A673 (cell line): ENCODE data around the gene LRRC71. TPM values are rescaled to one million over a fixed set of nuclear protein-coding genes. Genes with fewer than 3 reads are reported as not detected.

Experiments used
- BruUV-seq: library from RNA; stranded (reverse); fragments of 400-500 nt; replicated peaks from 2 replicates; lab custom pipeline; 2021; lab: Mats Ljungman, UMichigan
- CTCF ChIA-PET: fragments of 300-600 bp; sonication (Branson Sonifier 250); formaldehyde crosslinking; loops from one replicate; lab custom pipeline; 2022; ENCODE audit warnings: antibody characterized with exemption; lab: Charles Lee
- POLR2A ChIA-PET: fragments of 300-600 bp; sonication (Branson Sonifier 250); formaldehyde crosslinking; loops from one replicate; lab custom pipeline; 2022; ENCODE audit warnings: antibody characterized with exemption; ENCODE audit not compliant: low non-redundant PET; lab: Charles Lee
- DNase-seq: peaks from one replicate; pipeline ENCODE4 v3.0.0-alpha.2; 2015; ENCODE audit warnings: low spot score
- H3K27ac ChIP-seq: fragments of 200-600 bp; sonication (generic); 2 replicates; pipeline ENCODE4 v1.5.1; 2016; ENCODE audit warnings: mixed run types, low read depth, mild to moderate bottlenecking, mixed read lengths, antibody characterized with exemption, low read length; ENCODE audit not compliant: poor library complexity, severe bottlenecking
- H3K27me3 ChIP-seq: fragments of 200-600 bp; sonication (generic); replicated peaks from 2 replicates; pipeline ENCODE4 v1.6.1; 2017; ENCODE audit warnings: mixed run types, low read depth, mild to moderate bottlenecking, mixed read lengths, antibody characterized with exemption, low read length; ENCODE audit not compliant: insufficient read depth, poor library complexity
- H3K36me3 ChIP-seq: fragments of 200-600 bp; sonication (generic); 2 replicates; pipeline ENCODE4 v1.6.1; 2016; ENCODE audit warnings: mixed run types, mild to moderate bottlenecking, mixed read lengths, antibody characterized with exemption, low read length; ENCODE audit not compliant: insufficient read depth, poor library complexity, severe bottlenecking
- H3K4me1 ChIP-seq: fragments of 200-600 bp; sonication (generic); 2 replicates; pipeline ENCODE4 v1.6.1; 2017; ENCODE audit warnings: mixed run types, mild to moderate bottlenecking, mixed read lengths, antibody characterized with exemption, low read length; ENCODE audit not compliant: insufficient read depth, poor library complexity, severe bottlenecking
- H3K4me3 ChIP-seq: fragments of 200-600 bp; sonication (generic); 2 replicates; pipeline ENCODE4 v1.5.1; 2016; ENCODE audit warnings: low read depth, mixed run types, mild to moderate bottlenecking, mixed read lengths, low read length; ENCODE audit not compliant: poor library complexity, severe bottlenecking
- H3K9me3 ChIP-seq: fragments of 200-600 bp; sonication (generic); 2 replicates; pipeline ENCODE4 v1.6.1; 2016; ENCODE audit warnings: mixed run types, low read depth, mild to moderate bottlenecking, mixed read lengths, antibody characterized with exemption, low read length; ENCODE audit not compliant: poor library complexity, severe bottlenecking
- EZH2 ChIP-seq: fragments of 200-600 bp; sonication (generic); IDR thresholded peaks from 2 replicates; pipeline ENCODE4 v1.6.1; 2017; ENCODE audit warnings: borderline replicate concordance, low read depth, mild to moderate bottlenecking, mixed read lengths, antibody characterized with exemption, low read length; ENCODE audit not compliant: poor library complexity, severe bottlenecking
- intact Hi-C: fragments of 100-400 bp; cut with micrococcal nuclease; formaldehyde crosslinking; loops from one replicate; pipeline ENCODE4 v1.10.0; 2022; ENCODE audit not compliant: unreplicated experiment
- total RNA-seq: library from RNA; stranded (reverse); gene quantifications from 2 replicates; pipeline ENCODE4 v1.2.3, GENCODE V29; 2021
- TF ChIP-seq, protein P1 (sequence below): fragments of 300-800, 200-600 bp; sonication (generic); conservative IDR thresholded peaks from 2 replicates; pipeline ENCODE4 v1.5.1; 2017; ENCODE audit warnings: low read depth, mild to moderate bottlenecking, antibody characterized with exemption, low read length, moderate library complexity, mixed read lengths

Gene LRRC71
- total RNA-seq, 1 experiment from 2014 or later = not detected

DNA sequence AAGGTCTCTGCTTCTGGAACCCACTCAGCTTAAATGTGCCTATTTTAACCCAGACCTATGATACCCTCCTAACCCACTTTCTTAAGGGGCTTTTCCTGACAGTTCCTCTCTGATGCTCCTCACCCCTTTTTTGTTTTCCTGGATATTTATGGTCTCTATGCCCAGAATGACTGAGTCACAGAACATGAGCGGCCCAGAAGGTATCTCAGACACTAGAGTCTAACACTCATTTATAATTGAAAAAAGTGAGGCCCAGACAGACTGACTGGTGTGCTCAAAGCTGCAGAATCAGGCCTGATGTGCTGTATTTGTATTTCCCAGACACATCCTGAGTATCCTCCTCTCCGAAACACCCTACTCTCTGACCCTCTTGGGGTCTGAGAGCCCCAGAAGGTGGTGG lies 44.0 kb downstream of the LRRC71 start:
- no peak for TF ChIP-seq EZH2
- TF ChIP-seq, protein P1, sequence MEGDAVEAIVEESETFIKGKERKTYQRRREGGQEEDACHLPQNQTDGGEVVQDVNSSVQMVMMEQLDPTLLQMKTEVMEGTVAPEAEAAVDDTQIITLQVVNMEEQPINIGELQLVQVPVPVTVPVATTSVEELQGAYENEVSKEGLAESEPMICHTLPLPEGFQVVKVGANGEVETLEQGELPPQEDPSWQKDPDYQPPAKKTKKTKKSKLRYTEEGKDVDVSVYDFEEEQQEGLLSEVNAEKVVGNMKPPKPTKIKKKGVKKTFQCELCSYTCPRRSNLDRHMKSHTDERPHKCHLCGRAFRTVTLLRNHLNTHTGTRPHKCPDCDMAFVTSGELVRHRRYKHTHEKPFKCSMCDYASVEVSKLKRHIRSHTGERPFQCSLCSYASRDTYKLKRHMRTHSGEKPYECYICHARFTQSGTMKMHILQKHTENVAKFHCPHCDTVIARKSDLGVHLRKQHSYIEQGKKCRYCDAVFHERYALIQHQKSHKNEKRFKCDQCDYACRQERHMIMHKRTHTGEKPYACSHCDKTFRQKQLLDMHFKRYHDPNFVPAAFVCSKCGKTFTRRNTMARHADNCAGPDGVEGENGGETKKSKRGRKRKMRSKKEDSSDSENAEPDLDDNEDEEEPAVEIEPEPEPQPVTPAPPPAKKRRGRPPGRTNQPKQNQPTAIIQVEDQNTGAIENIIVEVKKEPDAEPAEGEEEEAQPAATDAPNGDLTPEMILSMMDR = no peak
- CTCF ChIA-PET = no interaction called here
- Histone ChIP-seq H3K4me3 (no peak overlapping the region), H3K27ac (no peak overlapping the region), H3K36me3 (peaks cover 9% of the 10 kb centered on the region), H3K9me3 (no peaks in the 10 kb centered on the region), H3K27me3 (no peaks in the 10 kb centered on the region), H3K4me1 (no peaks in the 10 kb centered on the region)
- POLR2A ChIA-PET = no interaction called here
- BruUV-seq = no TSS peak
- no peak for DNase-seq
- intact Hi-C loops = no loop called here

- intact Hi-C loops = no loop called here
- TF ChIP-seq, protein P1 = no peak
- no peak for TF ChIP-seq EZH2
- Histone ChIP-seq H3K36me3 (no peaks in the 10 kb centered on the region), H3K9me3 (no peaks in the 10 kb centered on the region), H3K4me3 (no peak overlapping the region), H3K4me1 (no peaks in the 10 kb centered on the region), H3K27me3 (no peaks in the 10 kb centered on the region), H3K27ac (no peak overlapping the region)
- no peak for DNase-seq
- no TSS peak for BruUV-seq
- CTCF ChIA-PET = interaction anchor here (1.2 kb wide), 1 partner anchor 280 kb away, joined by 3 read pairs; no protein-coding TSS in a partner anchor
- POLR2A ChIA-PET = no interaction called here
Observed at GRCh38 chr1:156969496-156969895, 49.1 kb downstream of the LRRC71 start.

- ChIA-PET CTCF (interaction anchor here (0.7 to 1.2 kb wide), 2 partner anchors 59 to 280 kb away, joined by 3 to 9 read pairs; no protein-coding TSS in a partner anchor), POLR2A (no interaction called here)
- Histone ChIP-seq H3K27me3 (no peaks in the 10 kb centered on the region), H3K9me3 (no peaks in the 10 kb centered on the region), H3K4me1 (no peaks in the 10 kb centered on the region), H3K27ac (no peak overlapping the region), H3K36me3 (no peaks in the 10 kb centered on the region), H3K4me3 (no peak overlapping the region)
- intact Hi-C loops = no loop called here
- peak; percentile 19 for DNase-seq
- no TSS peak for BruUV-seq
- TF ChIP-seq, protein P1 = peak; percentile 40
- TF ChIP-seq EZH2 = no peak
Observed at GRCh38 chr1:156970017-156970416, 49.6 kb downstream of the LRRC71 start.
